Measurements from ENCODE around the gene FKBP2. TPM values are rescaled to one million over a fixed set of nuclear protein-coding genes. Genes with fewer than 3 reads are reported as not detected.
A peak's percentile ranks its signal among the peaks of the same experiment; 100 is the strongest.

FKBP2 gene
- total and polyA plus RNA-seq, 2 of the 13 experiments (the other 11 are each of a cell fraction or from before 2014, with no cell fraction given), result 30.1 to 53.3 TPM

- TF ChIP-seq KIAA2018 (CRISPR knock-in tag; IDR thresholded peaks at IDR 0.05; ENCODE audit: borderline replicate concordance), result no peak
- TF ChIP-seq ZNF773 (CRISPR knock-in tag; IDR thresholded peaks at IDR 0.05; ENCODE audit: borderline replicate concordance), result 0 out of 2 replicates have a peak, but pooled peaks have one; percentile 2
- no peak for TF ChIP-seq ZNF296 (CRISPR knock-in tag; conservative IDR thresholded peaks at IDR 0.05)
- TF ChIP-seq HNRNPK (IDR thresholded peaks at IDR 0.05; ENCODE audit: low read depth, low read length, poor library complexity, severe bottlenecking), result peak; percentile 30
- no peak for TF ChIP-seq SALL1 (CRISPR knock-in tag; IDR thresholded peaks at IDR 0.05)
- no peak for TF ChIP-seq PBX2 (CRISPR knock-in tag; IDR thresholded peaks at IDR 0.05)
- no peak for TF ChIP-seq PAF1 (CRISPR knock-in tag; IDR thresholded peaks at IDR 0.05)
- no peak for TF ChIP-seq NAIF1 (CRISPR knock-in tag; IDR thresholded peaks at IDR 0.05; ENCODE audit: borderline replicate concordance)
Measured at GRCh38 chr11:64245401-64245796, 4.5 kb downstream of the FKBP2 start (continued).

Data from HepG2 (cell line).